A549 (cell line): ENCODE data around the gene GIGYF1.

ENCODE experiments used
- CBX2 ChIP-seq: fragments of 200-600 bp; sonication (generic); IDR thresholded peaks from 2 replicates; pipeline ENCODE4 v1.6.1; 2016; ENCODE audit warnings: low read depth, mild to moderate bottlenecking, borderline replicate concordance
- CHD2 ChIP-seq: fragments of 150-350 bp; IDR thresholded peaks from 2 replicates; pipeline ENCODE4 v1.6.1; 2014; ENCODE audit warnings: low read length; ENCODE audit not compliant: partially characterized antibody
- EP300 ChIP-seq, 2 experiments: fragments of >200 bp; sonication (Bioruptor Twin); formaldehyde crosslinking; IDR thresholded peaks; 2 replicates in 1 of 2; 3 replicates in 1 of 2; pipeline ENCODE4 v1.6.1; 2016 to 2017
- HOXA7 ChIP-seq: fragments of 250-450 bp; sonication (Bioruptor Pico); IDR thresholded peaks from 2 replicates; pipeline ENCODE4 v1.5.0; 2020; ENCODE audit warnings: mild to moderate bottlenecking, moderate library complexity
- NR3C1 ChIP-seq: fragments of >200 bp; sonication (Bioruptor Twin); formaldehyde crosslinking; IDR thresholded peaks from 3 replicates; pipeline ENCODE4 v1.6.1; 2017
- POLR2A ChIP-seq: IDR thresholded peaks from 2 replicates; pipeline ENCODE4 v1.6.1; 2012; ENCODE audit warnings: mild to moderate bottlenecking, low read length
- POLR2AphosphoS2 ChIP-seq: conservative IDR thresholded peaks from 2 replicates; pipeline ENCODE4 v1.6.1; 2012; ENCODE audit warnings: low read length, improper control_type of control experiment, inconsistent platforms
- RFX5 ChIP-seq: fragments of 450-650 bp; IDR thresholded peaks from 2 replicates; pipeline ENCODE4 v1.7.1; 2014; ENCODE audit warnings: antibody characterized with exemption, mild to moderate bottlenecking, moderate library complexity
- SMC3 ChIP-seq: fragments of >200 bp; sonication (Bioruptor Twin); formaldehyde crosslinking; IDR thresholded peaks from 3 replicates; pipeline ENCODE4 v1.6.1; 2018; ENCODE audit warnings: inconsistent platforms
- TF ChIP-seq, protein P1 (sequence below): fragments of 200-600 bp; sonication (generic); IDR thresholded peaks from 2 replicates; pipeline ENCODE4 v1.6.1; 2016; ENCODE audit warnings: antibody characterized with exemption, mild to moderate bottlenecking, moderate library complexity
- TF ChIP-seq, protein P2 (sequence below): fragments of >200 bp; sonication (Bioruptor Twin); formaldehyde crosslinking; IDR thresholded peaks from 3 replicates; pipeline ENCODE4 v1.5.1; 2016
- TF ChIP-seq, protein P3 (sequence below): IDR thresholded peaks from 2 replicates; pipeline ENCODE4 v1.6.1; 2012
- TF ChIP-seq, protein P4 (sequence below): IDR thresholded peaks from 2 replicates; pipeline ENCODE4 v1.6.1; 2012

DNA sequence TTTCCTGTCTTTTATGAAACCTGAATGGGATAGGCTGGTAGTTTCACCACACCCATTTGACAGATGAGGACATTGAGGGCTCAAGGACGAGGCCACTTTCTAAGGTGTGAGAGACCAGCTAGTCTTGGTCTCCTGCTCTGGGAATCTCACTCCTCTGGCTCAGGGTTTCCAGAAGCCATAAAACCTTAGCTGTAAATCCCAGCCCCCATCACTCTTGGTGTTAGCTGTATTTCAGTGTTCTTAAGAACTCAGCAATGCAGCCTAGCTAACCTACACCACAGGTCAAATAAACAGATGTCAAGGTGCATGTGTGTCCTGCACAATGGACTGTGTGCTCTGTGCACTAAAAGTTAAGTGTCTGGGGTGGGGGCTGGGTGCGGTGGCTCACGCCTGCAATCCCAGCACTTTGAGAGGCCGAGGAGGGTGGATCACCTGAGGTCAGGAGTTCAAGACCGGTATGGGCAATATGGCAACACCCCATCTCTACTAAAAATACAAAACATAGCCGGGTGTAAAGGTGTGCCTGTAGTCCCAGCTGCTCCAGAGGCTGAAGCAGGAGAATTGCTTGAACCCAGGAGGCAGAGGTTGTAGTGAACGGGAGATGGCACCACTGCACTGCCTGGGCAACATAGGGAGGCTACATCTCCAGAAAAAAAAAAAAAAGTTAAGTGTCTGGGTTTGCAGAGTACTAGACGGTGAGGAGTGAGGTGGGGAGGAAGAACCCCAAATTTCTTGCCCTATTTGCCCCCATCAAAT, 25.7 kb upstream of the GIGYF1 start:
- no peak for TF ChIP-seq RFX5
- no peak for TF ChIP-seq HOXA7 (CRISPR knock-in tag)
- peak; percentile 78 for TF ChIP-seq SMC3
- no peak for TF ChIP-seq EP300 (IDR thresholded peaks at IDR 0.05)
- TF ChIP-seq POLR2AphosphoS2 = no peak
- no peak for TF ChIP-seq CHD2
- TF ChIP-seq, protein P1, sequence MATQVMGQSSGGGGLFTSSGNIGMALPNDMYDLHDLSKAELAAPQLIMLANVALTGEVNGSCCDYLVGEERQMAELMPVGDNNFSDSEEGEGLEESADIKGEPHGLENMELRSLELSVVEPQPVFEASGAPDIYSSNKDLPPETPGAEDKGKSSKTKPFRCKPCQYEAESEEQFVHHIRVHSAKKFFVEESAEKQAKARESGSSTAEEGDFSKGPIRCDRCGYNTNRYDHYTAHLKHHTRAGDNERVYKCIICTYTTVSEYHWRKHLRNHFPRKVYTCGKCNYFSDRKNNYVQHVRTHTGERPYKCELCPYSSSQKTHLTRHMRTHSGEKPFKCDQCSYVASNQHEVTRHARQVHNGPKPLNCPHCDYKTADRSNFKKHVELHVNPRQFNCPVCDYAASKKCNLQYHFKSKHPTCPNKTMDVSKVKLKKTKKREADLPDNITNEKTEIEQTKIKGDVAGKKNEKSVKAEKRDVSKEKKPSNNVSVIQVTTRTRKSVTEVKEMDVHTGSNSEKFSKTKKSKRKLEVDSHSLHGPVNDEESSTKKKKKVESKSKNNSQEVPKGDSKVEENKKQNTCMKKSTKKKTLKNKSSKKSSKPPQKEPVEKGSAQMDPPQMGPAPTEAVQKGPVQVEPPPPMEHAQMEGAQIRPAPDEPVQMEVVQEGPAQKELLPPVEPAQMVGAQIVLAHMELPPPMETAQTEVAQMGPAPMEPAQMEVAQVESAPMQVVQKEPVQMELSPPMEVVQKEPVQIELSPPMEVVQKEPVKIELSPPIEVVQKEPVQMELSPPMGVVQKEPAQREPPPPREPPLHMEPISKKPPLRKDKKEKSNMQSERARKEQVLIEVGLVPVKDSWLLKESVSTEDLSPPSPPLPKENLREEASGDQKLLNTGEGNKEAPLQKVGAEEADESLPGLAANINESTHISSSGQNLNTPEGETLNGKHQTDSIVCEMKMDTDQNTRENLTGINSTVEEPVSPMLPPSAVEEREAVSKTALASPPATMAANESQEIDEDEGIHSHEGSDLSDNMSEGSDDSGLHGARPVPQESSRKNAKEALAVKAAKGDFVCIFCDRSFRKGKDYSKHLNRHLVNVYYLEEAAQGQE = no peak
- TF ChIP-seq, protein P2, sequence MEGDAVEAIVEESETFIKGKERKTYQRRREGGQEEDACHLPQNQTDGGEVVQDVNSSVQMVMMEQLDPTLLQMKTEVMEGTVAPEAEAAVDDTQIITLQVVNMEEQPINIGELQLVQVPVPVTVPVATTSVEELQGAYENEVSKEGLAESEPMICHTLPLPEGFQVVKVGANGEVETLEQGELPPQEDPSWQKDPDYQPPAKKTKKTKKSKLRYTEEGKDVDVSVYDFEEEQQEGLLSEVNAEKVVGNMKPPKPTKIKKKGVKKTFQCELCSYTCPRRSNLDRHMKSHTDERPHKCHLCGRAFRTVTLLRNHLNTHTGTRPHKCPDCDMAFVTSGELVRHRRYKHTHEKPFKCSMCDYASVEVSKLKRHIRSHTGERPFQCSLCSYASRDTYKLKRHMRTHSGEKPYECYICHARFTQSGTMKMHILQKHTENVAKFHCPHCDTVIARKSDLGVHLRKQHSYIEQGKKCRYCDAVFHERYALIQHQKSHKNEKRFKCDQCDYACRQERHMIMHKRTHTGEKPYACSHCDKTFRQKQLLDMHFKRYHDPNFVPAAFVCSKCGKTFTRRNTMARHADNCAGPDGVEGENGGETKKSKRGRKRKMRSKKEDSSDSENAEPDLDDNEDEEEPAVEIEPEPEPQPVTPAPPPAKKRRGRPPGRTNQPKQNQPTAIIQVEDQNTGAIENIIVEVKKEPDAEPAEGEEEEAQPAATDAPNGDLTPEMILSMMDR = peak; percentile 55
- TF ChIP-seq, protein P3, sequence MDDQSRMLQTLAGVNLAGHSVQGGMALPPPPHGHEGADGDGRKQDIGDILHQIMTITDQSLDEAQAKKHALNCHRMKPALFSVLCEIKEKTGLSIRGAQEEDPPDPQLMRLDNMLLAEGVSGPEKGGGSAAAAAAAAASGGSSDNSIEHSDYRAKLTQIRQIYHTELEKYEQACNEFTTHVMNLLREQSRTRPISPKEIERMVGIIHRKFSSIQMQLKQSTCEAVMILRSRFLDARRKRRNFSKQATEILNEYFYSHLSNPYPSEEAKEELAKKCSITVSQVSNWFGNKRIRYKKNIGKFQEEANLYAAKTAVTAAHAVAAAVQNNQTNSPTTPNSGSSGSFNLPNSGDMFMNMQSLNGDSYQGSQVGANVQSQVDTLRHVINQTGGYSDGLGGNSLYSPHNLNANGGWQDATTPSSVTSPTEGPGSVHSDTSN = no peak
- TF ChIP-seq, protein P4, sequence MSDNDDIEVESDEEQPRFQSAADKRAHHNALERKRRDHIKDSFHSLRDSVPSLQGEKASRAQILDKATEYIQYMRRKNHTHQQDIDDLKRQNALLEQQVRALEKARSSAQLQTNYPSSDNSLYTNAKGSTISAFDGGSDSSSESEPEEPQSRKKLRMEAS = 0 out of 2 replicates have a peak, but pooled peaks have one; percentile 12
- TF ChIP-seq NR3C1 = no peak
- no peak for TF ChIP-seq CBX2
- TF ChIP-seq POLR2A = no peak
